22Rv1 (cell line): Measurements from ENCODE around the gene EFNB3.

Source experiments
- CTCF ChIP-seq: fragments of 450-650 bp; IDR thresholded peaks from 2 replicates; pipeline ENCODE4 v1.5.1; 2017; ENCODE audit warnings: mild to moderate bottlenecking
- ZFX ChIP-seq: fragments of 450-650 bp; IDR thresholded peaks from 2 replicates; pipeline ENCODE4 v1.6.1; 2017; ENCODE audit warnings: antibody characterized with exemption, borderline replicate concordance

- TF ChIP-seq CTCF = no peak; the same call in 1 of the 2 replicates
- no peak for TF ChIP-seq ZFX
Observed at GRCh38 chr17:7711051-7711755, 6.2 kb downstream of the EFNB3 start.
